Ishikawa (cell line): ENCODE results near the gene ACAD8.

Experiments
- CEBPB ChIP-seq: IDR thresholded peaks from 2 replicates; pipeline ENCODE4 v1.6.1; 2012
- CREB1 ChIP-seq: IDR thresholded peaks from 2 replicates; pipeline ENCODE4 v1.6.1; 2012; ENCODE audit warnings: low read depth
- EP300 ChIP-seq: IDR thresholded peaks from 2 replicates; pipeline ENCODE4 v1.6.1; 2012; ENCODE audit warnings: borderline replicate concordance
- NFIC ChIP-seq: IDR thresholded peaks from 2 replicates; pipeline ENCODE4 v1.6.1; 2012
- RAD21 ChIP-seq: IDR thresholded peaks from 2 replicates; pipeline ENCODE4 v1.6.1; 2012; ENCODE audit warnings: low read depth
- TAF1 ChIP-seq: IDR thresholded peaks from 2 replicates; pipeline ENCODE4 v1.6.1; 2012; ENCODE audit warnings: low read depth, mild to moderate bottlenecking
- TEAD4 ChIP-seq: IDR thresholded peaks from 2 replicates; pipeline ENCODE4 v1.6.1; 2012
- YY1 ChIP-seq: IDR thresholded peaks from 2 replicates; pipeline ENCODE4 v1.6.1; 2012; ENCODE audit warnings: low read depth
- ZBTB7A ChIP-seq: IDR thresholded peaks from 2 replicates; pipeline ENCODE4 v1.6.1; 2012; ENCODE audit warnings: low read depth
- TF ChIP-seq, protein P1 (sequence below): IDR thresholded peaks from 2 replicates; pipeline ENCODE4 v1.6.1; 2012
- TF ChIP-seq, protein P2 (sequence below): IDR thresholded peaks from 2 replicates; pipeline ENCODE4 v1.6.1; 2012; ENCODE audit warnings: low read depth, mild to moderate bottlenecking

DNA sequence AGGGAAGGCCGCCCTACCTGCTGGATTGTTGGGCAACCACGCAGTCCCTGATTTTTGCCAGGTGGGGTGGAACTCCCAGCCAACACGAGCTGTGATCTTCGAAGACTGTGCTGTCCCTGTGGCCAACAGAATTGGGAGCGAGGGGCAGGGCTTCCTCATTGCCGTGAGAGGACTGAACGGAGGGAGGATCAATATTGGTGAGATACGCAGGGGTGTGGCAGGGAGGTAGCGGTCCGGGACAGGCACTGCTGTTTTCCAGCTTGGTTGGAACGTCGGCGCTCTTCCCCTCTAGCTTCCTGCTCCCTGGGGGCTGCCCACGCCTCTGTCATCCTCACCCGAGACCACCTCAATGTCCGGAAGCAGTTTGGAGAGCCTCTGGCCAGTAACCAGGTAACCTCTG, 7.6 kb downstream of the ACAD8 start:
- TF ChIP-seq RAD21 (no peak), TAF1 (no peak), EP300 (no peak), YY1 (no peak), TEAD4 (no peak), NFIC (no peak), ZBTB7A (no peak), CREB1 (no peak), CEBPB (no peak)
- TF ChIP-seq, protein P1, sequence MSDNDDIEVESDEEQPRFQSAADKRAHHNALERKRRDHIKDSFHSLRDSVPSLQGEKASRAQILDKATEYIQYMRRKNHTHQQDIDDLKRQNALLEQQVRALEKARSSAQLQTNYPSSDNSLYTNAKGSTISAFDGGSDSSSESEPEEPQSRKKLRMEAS: no peak
- TF ChIP-seq, protein P2, sequence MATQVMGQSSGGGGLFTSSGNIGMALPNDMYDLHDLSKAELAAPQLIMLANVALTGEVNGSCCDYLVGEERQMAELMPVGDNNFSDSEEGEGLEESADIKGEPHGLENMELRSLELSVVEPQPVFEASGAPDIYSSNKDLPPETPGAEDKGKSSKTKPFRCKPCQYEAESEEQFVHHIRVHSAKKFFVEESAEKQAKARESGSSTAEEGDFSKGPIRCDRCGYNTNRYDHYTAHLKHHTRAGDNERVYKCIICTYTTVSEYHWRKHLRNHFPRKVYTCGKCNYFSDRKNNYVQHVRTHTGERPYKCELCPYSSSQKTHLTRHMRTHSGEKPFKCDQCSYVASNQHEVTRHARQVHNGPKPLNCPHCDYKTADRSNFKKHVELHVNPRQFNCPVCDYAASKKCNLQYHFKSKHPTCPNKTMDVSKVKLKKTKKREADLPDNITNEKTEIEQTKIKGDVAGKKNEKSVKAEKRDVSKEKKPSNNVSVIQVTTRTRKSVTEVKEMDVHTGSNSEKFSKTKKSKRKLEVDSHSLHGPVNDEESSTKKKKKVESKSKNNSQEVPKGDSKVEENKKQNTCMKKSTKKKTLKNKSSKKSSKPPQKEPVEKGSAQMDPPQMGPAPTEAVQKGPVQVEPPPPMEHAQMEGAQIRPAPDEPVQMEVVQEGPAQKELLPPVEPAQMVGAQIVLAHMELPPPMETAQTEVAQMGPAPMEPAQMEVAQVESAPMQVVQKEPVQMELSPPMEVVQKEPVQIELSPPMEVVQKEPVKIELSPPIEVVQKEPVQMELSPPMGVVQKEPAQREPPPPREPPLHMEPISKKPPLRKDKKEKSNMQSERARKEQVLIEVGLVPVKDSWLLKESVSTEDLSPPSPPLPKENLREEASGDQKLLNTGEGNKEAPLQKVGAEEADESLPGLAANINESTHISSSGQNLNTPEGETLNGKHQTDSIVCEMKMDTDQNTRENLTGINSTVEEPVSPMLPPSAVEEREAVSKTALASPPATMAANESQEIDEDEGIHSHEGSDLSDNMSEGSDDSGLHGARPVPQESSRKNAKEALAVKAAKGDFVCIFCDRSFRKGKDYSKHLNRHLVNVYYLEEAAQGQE: no peak
